WTC11 (cell line): ENCODE data around the gene NDUFV3.

Experiments used
- ATF1 ChIP-seq: sonication (generic); formaldehyde crosslinking; IDR thresholded peaks from 2 replicates; pipeline ENCODE4 v1.8.1; 2023; ENCODE audit warnings: mild to moderate bottlenecking, moderate library complexity, missing genetic modification reagents
- ESRRA ChIP-seq: sonication (generic); formaldehyde crosslinking; IDR thresholded peaks from 2 replicates; pipeline ENCODE4 v1.8.1; 2022; ENCODE audit warnings: mild to moderate bottlenecking, missing genetic modification reagents, borderline replicate concordance
- JUN ChIP-seq: sonication (generic); formaldehyde crosslinking; IDR thresholded peaks from 2 replicates; pipeline ENCODE4 v1.8.0; 2023; ENCODE audit warnings: mild to moderate bottlenecking, missing genetic modification reagents
- SP1 ChIP-seq: sonication (generic); formaldehyde crosslinking; conservative IDR thresholded peaks from 2 replicates; pipeline ENCODE4 v1.8.1; 2022; ENCODE audit warnings: missing genetic modification reagents
- TF ChIP-seq, protein P1 (sequence below): fragments of 200-600 bp; IDR thresholded peaks from 2 replicates; pipeline ENCODE4 v1.8.0; 2022; ENCODE audit warnings: antibody characterized with exemption
- TF ChIP-seq, protein P2 (sequence below): sonication (generic); formaldehyde crosslinking; IDR thresholded peaks from 2 replicates; pipeline ENCODE4 v1.8.1; 2022; ENCODE audit warnings: mild to moderate bottlenecking, missing genetic modification reagents, moderate library complexity, borderline replicate concordance
- TF ChIP-seq, protein P3 (sequence below): sonication (generic); formaldehyde crosslinking; IDR thresholded peaks from 2 replicates; pipeline ENCODE4 v1.8.1; 2023; ENCODE audit warnings: mild to moderate bottlenecking, missing genetic modification reagents, borderline replicate concordance
- TF ChIP-seq, protein P4 (sequence below): sonication (generic); formaldehyde crosslinking; IDR thresholded peaks from 2 replicates; pipeline ENCODE4 v1.8.0; 2023; ENCODE audit warnings: missing genetic modification reagents, mild to moderate bottlenecking, borderline replicate concordance
- TF ChIP-seq, protein P5 (sequence below): fragments of 250-450 bp; sonication (Bioruptor Pico); IDR thresholded peaks from 2 replicates; pipeline ENCODE4 v1.9.0; 2021; ENCODE audit warnings: mild to moderate bottlenecking, borderline replicate concordance

DNA sequence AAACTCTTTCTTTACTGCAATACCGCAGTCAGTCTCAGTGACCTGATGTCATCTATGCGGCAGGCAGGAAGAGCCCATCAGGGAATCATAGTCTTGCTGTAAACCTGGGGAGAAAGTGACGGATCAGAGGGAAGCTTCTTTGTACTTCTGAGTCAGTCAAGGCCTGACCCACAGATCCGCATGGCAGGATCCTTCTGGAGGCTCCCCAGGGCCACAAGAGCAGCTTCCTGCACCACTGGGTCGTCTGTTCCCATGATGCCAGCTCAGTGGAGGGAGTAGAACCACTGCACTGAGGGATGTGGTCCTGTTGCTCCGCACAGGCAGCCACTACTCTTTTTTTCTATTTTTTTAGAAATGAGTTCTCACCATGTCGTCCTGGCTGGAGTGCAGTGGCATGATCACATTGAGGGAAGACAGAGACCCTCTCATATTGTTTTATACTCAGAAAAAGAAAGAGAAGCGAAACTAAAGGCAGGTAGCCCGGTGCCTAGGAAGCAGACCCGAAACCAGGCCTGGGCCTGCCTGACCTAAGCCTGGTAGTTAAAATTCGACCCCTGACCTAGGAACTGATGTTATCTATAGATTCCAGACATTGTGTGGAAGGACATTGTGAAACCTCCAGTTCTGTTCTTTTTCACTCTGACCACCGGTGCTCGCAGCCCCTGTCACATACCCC lies 38.6 kb downstream of the NDUFV3 start:
- TF ChIP-seq, protein P1, sequence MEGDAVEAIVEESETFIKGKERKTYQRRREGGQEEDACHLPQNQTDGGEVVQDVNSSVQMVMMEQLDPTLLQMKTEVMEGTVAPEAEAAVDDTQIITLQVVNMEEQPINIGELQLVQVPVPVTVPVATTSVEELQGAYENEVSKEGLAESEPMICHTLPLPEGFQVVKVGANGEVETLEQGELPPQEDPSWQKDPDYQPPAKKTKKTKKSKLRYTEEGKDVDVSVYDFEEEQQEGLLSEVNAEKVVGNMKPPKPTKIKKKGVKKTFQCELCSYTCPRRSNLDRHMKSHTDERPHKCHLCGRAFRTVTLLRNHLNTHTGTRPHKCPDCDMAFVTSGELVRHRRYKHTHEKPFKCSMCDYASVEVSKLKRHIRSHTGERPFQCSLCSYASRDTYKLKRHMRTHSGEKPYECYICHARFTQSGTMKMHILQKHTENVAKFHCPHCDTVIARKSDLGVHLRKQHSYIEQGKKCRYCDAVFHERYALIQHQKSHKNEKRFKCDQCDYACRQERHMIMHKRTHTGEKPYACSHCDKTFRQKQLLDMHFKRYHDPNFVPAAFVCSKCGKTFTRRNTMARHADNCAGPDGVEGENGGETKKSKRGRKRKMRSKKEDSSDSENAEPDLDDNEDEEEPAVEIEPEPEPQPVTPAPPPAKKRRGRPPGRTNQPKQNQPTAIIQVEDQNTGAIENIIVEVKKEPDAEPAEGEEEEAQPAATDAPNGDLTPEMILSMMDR: no peak
- no peak for TF ChIP-seq SP1 (CRISPR knock-in tag)
- TF ChIP-seq ESRRA (CRISPR knock-in tag): no peak
- TF ChIP-seq, protein P2, sequence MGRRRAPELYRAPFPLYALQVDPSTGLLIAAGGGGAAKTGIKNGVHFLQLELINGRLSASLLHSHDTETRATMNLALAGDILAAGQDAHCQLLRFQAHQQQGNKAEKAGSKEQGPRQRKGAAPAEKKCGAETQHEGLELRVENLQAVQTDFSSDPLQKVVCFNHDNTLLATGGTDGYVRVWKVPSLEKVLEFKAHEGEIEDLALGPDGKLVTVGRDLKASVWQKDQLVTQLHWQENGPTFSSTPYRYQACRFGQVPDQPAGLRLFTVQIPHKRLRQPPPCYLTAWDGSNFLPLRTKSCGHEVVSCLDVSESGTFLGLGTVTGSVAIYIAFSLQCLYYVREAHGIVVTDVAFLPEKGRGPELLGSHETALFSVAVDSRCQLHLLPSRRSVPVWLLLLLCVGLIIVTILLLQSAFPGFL: no peak
- TF ChIP-seq, protein P3, sequence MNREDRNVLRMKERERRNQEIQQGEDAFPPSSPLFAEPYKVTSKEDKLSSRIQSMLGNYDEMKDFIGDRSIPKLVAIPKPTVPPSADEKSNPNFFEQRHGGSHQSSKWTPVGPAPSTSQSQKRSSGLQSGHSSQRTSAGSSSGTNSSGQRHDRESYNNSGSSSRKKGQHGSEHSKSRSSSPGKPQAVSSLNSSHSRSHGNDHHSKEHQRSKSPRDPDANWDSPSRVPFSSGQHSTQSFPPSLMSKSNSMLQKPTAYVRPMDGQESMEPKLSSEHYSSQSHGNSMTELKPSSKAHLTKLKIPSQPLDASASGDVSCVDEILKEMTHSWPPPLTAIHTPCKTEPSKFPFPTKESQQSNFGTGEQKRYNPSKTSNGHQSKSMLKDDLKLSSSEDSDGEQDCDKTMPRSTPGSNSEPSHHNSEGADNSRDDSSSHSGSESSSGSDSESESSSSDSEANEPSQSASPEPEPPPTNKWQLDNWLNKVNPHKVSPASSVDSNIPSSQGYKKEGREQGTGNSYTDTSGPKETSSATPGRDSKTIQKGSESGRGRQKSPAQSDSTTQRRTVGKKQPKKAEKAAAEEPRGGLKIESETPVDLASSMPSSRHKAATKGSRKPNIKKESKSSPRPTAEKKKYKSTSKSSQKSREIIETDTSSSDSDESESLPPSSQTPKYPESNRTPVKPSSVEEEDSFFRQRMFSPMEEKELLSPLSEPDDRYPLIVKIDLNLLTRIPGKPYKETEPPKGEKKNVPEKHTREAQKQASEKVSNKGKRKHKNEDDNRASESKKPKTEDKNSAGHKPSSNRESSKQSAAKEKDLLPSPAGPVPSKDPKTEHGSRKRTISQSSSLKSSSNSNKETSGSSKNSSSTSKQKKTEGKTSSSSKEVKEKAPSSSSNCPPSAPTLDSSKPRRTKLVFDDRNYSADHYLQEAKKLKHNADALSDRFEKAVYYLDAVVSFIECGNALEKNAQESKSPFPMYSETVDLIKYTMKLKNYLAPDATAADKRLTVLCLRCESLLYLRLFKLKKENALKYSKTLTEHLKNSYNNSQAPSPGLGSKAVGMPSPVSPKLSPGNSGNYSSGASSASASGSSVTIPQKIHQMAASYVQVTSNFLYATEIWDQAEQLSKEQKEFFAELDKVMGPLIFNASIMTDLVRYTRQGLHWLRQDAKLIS (CRISPR knock-in tag): no peak
- TF ChIP-seq ATF1: no peak
- TF ChIP-seq, protein P4, sequence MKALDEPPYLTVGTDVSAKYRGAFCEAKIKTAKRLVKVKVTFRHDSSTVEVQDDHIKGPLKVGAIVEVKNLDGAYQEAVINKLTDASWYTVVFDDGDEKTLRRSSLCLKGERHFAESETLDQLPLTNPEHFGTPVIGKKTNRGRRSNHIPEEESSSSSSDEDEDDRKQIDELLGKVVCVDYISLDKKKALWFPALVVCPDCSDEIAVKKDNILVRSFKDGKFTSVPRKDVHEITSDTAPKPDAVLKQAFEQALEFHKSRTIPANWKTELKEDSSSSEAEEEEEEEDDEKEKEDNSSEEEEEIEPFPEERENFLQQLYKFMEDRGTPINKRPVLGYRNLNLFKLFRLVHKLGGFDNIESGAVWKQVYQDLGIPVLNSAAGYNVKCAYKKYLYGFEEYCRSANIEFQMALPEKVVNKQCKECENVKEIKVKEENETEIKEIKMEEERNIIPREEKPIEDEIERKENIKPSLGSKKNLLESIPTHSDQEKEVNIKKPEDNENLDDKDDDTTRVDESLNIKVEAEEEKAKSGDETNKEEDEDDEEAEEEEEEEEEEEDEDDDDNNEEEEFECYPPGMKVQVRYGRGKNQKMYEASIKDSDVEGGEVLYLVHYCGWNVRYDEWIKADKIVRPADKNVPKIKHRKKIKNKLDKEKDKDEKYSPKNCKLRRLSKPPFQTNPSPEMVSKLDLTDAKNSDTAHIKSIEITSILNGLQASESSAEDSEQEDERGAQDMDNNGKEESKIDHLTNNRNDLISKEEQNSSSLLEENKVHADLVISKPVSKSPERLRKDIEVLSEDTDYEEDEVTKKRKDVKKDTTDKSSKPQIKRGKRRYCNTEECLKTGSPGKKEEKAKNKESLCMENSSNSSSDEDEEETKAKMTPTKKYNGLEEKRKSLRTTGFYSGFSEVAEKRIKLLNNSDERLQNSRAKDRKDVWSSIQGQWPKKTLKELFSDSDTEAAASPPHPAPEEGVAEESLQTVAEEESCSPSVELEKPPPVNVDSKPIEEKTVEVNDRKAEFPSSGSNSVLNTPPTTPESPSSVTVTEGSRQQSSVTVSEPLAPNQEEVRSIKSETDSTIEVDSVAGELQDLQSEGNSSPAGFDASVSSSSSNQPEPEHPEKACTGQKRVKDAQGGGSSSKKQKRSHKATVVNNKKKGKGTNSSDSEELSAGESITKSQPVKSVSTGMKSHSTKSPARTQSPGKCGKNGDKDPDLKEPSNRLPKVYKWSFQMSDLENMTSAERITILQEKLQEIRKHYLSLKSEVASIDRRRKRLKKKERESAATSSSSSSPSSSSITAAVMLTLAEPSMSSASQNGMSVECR (CRISPR knock-in tag): no peak
- TF ChIP-seq JUN (CRISPR knock-in tag): no peak
- TF ChIP-seq, protein P5, sequence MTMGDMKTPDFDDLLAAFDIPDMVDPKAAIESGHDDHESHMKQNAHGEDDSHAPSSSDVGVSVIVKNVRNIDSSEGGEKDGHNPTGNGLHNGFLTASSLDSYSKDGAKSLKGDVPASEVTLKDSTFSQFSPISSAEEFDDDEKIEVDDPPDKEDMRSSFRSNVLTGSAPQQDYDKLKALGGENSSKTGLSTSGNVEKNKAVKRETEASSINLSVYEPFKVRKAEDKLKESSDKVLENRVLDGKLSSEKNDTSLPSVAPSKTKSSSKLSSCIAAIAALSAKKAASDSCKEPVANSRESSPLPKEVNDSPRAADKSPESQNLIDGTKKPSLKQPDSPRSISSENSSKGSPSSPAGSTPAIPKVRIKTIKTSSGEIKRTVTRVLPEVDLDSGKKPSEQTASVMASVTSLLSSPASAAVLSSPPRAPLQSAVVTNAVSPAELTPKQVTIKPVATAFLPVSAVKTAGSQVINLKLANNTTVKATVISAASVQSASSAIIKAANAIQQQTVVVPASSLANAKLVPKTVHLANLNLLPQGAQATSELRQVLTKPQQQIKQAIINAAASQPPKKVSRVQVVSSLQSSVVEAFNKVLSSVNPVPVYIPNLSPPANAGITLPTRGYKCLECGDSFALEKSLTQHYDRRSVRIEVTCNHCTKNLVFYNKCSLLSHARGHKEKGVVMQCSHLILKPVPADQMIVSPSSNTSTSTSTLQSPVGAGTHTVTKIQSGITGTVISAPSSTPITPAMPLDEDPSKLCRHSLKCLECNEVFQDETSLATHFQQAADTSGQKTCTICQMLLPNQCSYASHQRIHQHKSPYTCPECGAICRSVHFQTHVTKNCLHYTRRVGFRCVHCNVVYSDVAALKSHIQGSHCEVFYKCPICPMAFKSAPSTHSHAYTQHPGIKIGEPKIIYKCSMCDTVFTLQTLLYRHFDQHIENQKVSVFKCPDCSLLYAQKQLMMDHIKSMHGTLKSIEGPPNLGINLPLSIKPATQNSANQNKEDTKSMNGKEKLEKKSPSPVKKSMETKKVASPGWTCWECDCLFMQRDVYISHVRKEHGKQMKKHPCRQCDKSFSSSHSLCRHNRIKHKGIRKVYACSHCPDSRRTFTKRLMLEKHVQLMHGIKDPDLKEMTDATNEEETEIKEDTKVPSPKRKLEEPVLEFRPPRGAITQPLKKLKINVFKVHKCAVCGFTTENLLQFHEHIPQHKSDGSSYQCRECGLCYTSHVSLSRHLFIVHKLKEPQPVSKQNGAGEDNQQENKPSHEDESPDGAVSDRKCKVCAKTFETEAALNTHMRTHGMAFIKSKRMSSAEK (CRISPR knock-in tag): no peak
